ENCODE data around the gene CACNA1E.

CACNA1E gene

DNA sequence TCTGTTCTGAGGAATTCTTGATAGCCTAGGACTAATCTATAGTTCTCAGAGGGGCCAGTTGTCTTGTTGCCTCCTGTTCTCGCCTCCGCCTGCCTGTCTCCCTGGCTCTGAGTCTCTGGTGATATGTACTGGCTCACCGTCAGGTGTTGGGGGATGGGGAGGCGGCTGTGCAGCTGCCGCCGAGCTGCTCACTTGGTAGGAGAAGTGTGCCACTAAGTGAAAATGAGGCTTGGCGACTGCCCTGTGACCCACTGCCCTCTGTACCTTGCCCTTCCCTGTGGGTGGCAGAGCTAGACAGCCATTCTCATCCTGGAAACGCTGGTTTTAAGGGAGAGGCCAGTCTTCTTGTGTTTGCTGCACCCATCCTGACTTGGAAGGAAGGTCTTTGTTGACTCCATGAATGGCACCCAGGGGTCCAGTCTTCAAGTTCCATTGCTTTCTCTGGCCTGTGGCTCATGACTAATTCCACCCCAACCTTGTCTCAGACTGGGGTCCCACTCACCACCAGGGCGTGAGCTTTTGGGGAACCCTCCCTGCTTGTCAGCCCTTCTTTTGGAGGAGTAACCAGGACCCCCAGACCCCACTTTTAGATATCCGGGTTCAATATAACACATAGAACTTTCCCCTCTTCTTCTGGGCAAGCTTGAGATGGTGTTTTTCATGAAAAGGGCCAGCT, 120.6 kb downstream of the CACNA1E start:
- no peak overlapping the region for H3K9ac ChIP-seq (ENCODE audit: low read length)
- no peaks in the 10 kb centered on the region for H3K4me1 ChIP-seq (ENCODE audit: control insufficient read depth, insufficient read depth, low read length)
- no peaks in the 10 kb centered on the region for H3K36me3 ChIP-seq (ENCODE audit: control insufficient read depth, insufficient read depth, low read length)
- no peak overlapping the region for H3K27ac ChIP-seq (ENCODE audit: low read depth, low read length)
- no peak overlapping the region for H3K4me3 ChIP-seq (ENCODE audit: low read length)
- no peaks in the 10 kb centered on the region for H3K27me3 ChIP-seq (ENCODE audit: control insufficient read depth, insufficient read depth, low read length)

DNA sequence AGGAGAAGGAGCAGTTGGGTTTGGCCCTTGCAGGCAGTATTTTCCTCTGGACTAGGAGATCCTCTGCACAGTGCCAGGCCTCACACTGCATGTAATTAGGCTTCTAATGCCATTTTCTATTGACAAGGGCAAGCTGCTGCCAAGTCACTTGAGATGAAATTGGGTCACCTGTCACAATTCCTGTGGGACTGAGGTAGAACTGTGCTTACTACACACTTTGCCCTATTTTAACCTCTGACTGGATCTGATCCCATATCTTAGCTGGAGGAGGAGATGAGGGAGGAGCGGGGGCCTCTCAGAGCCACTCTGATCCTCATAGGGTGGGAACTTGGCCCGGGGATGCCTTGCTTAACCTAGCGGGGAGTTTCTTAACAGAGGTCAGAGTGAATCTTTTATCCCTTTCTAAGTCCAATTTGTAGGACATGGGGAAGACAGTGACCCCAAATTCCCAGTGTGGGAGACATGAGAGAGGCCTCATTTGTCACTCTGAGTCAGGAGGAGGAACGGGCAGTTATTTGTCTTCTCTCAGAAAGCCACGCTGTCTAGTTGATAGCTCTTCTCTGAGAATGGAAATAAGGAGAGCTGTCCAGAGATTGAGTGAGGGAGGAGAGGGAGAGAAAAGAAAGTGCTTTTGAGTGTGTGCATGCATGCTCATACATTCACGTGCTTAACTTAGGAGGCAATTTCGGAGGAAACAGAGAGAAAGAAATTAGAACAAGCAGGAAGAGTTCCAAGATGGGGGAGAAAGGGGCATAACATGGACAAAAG, 121.3 kb downstream of the CACNA1E start:
- no peak overlapping the region for H3K27ac ChIP-seq (ENCODE audit: low read depth, low read length)
- no peaks in the 10 kb centered on the region for H3K27me3 ChIP-seq (ENCODE audit: control insufficient read depth, insufficient read depth, low read length)
- H3K4me1 ChIP-seq (ENCODE audit: control insufficient read depth, insufficient read depth, low read length): no peaks in the 10 kb centered on the region
- no peaks in the 10 kb centered on the region for H3K36me3 ChIP-seq (ENCODE audit: control insufficient read depth, insufficient read depth, low read length)
- H3K9ac ChIP-seq (ENCODE audit: low read length): no peak overlapping the region
- H3K4me3 ChIP-seq (ENCODE audit: low read length): no peak overlapping the region

DNA sequence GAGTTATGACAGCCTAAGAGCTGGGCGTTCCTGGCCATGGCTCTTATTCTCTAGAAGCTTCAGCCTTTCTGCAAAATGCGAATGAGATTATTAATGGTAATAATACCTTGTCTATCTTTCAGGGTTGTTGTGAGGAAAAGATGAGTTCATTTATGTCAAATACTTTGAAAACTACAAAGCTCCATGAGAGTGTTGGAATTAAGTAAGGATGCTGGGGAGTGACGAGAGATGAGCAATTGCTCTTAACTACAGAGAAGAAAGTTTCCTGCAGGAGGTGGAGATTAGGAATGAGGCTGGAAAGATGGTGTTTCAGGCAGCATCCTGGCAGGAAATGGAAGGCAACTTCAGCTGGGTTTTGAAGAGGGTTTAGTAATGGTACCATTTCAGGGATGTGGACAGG, 124.2 kb downstream of the CACNA1E start:
- Histone ChIP-seq H3K36me3 (ENCODE audit: control insufficient read depth, insufficient read depth, low read length) (no peaks in the 10 kb centered on the region), H3K4me1 (ENCODE audit: control insufficient read depth, insufficient read depth, low read length) (no peaks in the 10 kb centered on the region), H3K27ac (ENCODE audit: low read depth, low read length) (no peak overlapping the region), H3K27me3 (ENCODE audit: control insufficient read depth, insufficient read depth, low read length) (no peaks in the 10 kb centered on the region), H3K9ac (ENCODE audit: low read length) (no peak overlapping the region), H3K4me3 (ENCODE audit: low read length) (no peak overlapping the region)

DNA sequence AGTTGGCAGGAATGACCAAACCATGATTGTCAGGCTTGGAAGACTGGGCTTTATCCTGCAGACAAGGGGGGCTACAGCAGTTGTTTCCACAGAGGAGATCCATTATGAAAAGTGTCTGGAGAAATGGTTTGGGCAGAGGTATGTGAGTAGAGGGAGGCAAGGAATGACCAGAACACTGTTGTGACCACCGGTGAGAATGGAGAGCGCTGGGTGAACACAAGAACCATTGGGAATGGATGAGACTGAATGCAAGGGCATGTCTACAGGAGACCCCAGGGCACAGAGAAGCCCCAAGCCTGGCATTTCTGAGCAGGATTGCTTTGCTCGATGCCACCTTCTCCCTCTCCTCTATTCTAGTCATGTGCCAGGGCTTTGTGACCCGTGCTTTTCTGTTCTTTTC, 125.1 kb downstream of the CACNA1E start:
- Histone ChIP-seq H3K4me3 (ENCODE audit: low read length) (no peak overlapping the region), H3K27me3 (ENCODE audit: control insufficient read depth, insufficient read depth, low read length) (no peaks in the 10 kb centered on the region), H3K27ac (ENCODE audit: low read depth, low read length) (no peak overlapping the region), H3K4me1 (ENCODE audit: control insufficient read depth, insufficient read depth, low read length) (no peaks in the 10 kb centered on the region), H3K36me3 (ENCODE audit: control insufficient read depth, insufficient read depth, low read length) (no peaks in the 10 kb centered on the region), H3K9ac (ENCODE audit: low read length) (no peak overlapping the region)

DNA sequence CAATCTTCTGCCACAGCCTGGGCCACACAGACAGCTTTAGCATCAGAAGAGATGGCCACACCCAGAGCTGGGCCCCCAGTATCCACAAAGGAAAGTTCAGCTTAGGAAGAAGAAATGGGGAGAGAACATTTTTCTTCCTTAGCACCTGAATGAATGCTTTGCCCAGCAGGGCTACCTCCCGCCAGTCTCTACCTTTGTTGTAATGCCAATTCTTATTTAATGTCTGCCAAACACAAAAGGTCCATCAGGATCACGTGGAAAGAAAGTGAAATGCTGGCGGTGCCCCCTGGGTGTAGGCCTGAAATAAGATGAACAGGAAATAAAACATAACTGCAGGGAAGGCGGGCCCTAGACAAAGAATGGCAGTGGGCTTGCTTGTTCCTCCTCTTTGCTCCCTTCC, 125.6 kb downstream of the CACNA1E start:
- Histone ChIP-seq H3K4me3 (ENCODE audit: low read length) (no peak overlapping the region), H3K4me1 (ENCODE audit: control insufficient read depth, insufficient read depth, low read length) (no peaks in the 10 kb centered on the region), H3K9ac (ENCODE audit: low read length) (no peak overlapping the region), H3K36me3 (ENCODE audit: control insufficient read depth, insufficient read depth, low read length) (no peaks in the 10 kb centered on the region), H3K27me3 (ENCODE audit: control insufficient read depth, insufficient read depth, low read length) (no peaks in the 10 kb centered on the region), H3K27ac (ENCODE audit: low read depth, low read length) (no peak overlapping the region)

DNA sequence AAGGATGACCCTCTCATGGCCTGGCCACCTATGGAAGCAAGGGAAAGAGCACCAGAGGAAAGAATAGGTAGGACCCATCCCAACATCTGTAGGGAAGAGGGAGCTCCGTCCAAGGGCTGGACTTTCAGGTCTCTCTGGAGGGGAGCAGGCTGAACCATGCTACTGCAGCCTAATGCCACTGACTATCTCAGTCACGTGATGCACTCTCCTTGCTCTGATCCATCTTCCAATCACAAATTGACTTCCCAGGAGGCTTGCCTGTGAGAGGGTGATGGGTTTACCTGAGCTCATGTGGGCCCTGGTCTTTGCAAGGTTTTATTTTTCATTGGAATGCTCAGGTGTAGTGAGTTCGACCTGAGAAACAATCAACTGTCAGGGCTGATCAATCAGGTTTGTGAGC, 128.8 kb downstream of the CACNA1E start:
- Histone ChIP-seq H3K9ac (ENCODE audit: low read length) (no peak overlapping the region), H3K27ac (ENCODE audit: low read depth, low read length) (no peak overlapping the region), H3K27me3 (ENCODE audit: control insufficient read depth, insufficient read depth, low read length) (no peaks in the 10 kb centered on the region), H3K4me3 (ENCODE audit: low read length) (no peak overlapping the region), H3K36me3 (ENCODE audit: control insufficient read depth, insufficient read depth, low read length) (no peaks in the 10 kb centered on the region), H3K4me1 (ENCODE audit: control insufficient read depth, insufficient read depth, low read length) (no peaks in the 10 kb centered on the region)

DNA sequence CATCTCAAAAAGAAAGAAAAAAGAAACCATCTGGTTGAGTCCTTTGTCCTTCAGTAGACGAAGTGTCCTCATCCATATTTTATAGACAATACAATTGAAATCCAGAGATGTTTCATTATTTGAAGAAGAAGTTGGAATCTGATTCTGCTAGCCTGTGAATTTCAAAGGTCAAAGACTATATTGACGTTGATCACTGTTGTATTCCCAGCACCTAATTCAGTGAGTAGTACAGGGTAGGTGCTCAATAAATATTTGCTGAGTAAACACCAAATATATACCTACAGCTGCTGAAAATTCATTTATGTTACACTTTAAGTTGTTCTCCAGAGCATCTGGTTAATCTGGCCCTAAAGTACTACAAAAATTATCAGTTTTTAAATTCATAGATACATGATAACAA, 135.2 kb downstream of the CACNA1E start:
- Histone ChIP-seq H3K27ac (ENCODE audit: low read depth, low read length) (no peak overlapping the region), H3K4me3 (ENCODE audit: low read length) (no peak overlapping the region), H3K4me1 (ENCODE audit: control insufficient read depth, insufficient read depth, low read length) (no peaks in the 10 kb centered on the region), H3K27me3 (ENCODE audit: control insufficient read depth, insufficient read depth, low read length) (no peaks in the 10 kb centered on the region), H3K36me3 (ENCODE audit: control insufficient read depth, insufficient read depth, low read length) (no peaks in the 10 kb centered on the region), H3K9ac (ENCODE audit: low read length) (no peak overlapping the region)

DNA sequence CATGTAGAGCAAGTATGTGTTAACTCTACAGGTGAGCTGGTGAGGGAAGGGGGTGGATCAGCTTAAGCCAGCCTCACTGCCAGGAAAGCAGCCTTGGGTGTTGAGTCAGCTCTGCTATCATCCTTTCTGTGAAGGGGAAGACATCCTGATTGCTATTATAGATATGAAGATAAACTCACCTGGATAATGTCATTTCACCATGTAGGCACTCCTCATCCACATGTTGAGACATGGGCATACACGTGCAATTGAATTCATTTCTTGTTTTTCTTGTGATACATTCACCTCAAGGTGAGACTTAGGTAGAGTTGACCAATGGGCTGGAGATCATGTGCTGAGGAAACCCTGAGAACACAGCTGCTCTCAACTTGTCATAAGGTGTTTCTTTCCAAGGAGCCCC, 136.9 kb downstream of the CACNA1E start:
- no peak overlapping the region for H3K4me3 ChIP-seq (ENCODE audit: low read length)
- H3K4me1 ChIP-seq (ENCODE audit: control insufficient read depth, insufficient read depth, low read length): no peaks in the 10 kb centered on the region
- H3K27ac ChIP-seq (ENCODE audit: low read depth, low read length): no peak overlapping the region
- H3K36me3 ChIP-seq (ENCODE audit: control insufficient read depth, insufficient read depth, low read length): no peaks in the 10 kb centered on the region
- no peaks in the 10 kb centered on the region for H3K27me3 ChIP-seq (ENCODE audit: control insufficient read depth, insufficient read depth, low read length)
- H3K9ac ChIP-seq (ENCODE audit: low read length): no peak overlapping the region

DNA sequence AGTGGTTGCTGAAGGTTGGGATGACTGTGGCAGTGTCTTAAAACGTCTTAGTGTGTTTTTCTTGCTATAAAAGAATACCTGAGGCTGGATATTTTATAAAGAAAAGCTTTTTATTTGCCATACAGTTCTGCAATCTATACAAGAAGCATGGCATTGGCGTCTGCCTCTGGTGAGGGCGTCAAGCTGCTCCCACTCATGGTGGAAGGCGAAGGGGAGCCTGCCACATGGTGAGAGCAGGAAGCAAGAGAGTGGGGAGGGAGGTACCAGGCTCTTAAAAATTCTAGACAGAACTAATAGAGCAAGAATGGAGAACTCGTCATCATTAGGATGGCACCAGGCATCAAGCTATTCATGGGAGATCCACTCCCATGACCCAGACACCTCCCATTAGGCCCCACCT, 140.5 kb downstream of the CACNA1E start:
- Histone ChIP-seq H3K4me1 (ENCODE audit: control insufficient read depth, insufficient read depth, low read length) (no peaks in the 10 kb centered on the region), H3K9ac (ENCODE audit: low read length) (no peak overlapping the region), H3K27me3 (ENCODE audit: control insufficient read depth, insufficient read depth, low read length) (no peaks in the 10 kb centered on the region), H3K4me3 (ENCODE audit: low read length) (no peak overlapping the region), H3K27ac (ENCODE audit: low read depth, low read length) (no peak overlapping the region), H3K36me3 (ENCODE audit: control insufficient read depth, insufficient read depth, low read length) (no peaks in the 10 kb centered on the region)

DNA sequence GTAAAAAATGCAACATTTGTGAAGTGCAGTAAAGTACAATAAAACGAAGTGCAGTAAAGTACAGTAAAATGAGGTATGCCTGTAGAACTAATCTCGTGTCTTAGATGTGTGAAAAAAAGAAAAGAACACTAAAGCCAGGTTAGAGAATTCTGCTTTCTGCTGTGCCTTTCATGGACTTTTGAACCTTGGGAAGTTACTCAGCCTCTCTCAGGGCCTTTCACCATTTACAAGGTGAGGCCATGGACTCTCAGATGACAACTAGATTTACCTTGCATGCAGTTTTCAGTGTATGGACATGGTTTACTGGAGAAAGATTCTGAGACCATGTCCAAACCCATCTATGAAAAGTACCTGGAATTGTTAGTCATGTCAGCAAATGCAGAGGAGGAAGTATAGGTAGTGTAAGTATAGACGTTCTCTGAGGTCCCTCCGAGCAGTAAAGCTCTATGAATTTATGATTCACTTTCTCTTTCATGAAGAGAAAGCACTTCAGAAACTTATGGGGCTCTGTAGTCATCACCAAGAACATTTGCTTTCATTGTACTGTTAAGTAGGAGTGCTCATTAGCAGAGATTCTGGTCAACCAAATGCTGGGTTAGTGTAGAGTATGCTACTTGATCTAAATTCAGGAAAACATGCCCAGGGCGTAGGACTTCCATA, 143.1 kb downstream of the CACNA1E start:
- H3K9ac ChIP-seq (ENCODE audit: low read length): no peak overlapping the region
- no peaks in the 10 kb centered on the region for H3K4me1 ChIP-seq (ENCODE audit: control insufficient read depth, insufficient read depth, low read length)
- no peak overlapping the region for H3K4me3 ChIP-seq (ENCODE audit: low read length)
- H3K27ac ChIP-seq (ENCODE audit: low read depth, low read length): no peak overlapping the region
- H3K27me3 ChIP-seq (ENCODE audit: control insufficient read depth, insufficient read depth, low read length): no peaks in the 10 kb centered on the region
- no peaks in the 10 kb centered on the region for H3K36me3 ChIP-seq (ENCODE audit: control insufficient read depth, insufficient read depth, low read length)

DNA sequence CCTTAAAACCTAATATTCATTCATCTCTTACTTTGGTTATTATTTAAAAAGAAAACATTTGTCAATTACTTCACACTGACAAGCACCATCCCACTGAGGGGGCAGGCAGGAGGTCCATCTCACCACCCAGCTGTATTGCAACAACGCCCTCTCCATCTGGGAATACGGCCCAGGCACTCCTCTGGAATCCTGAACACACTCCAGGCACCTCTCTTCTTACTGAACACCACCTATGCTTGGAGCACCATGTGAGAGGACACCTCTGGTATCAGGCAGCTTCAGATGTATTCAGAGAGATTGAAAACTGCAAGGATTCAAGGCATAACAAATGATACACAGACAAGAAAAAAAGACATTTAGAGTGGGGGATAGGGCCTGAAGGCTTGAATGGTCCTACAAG, 147.1 kb downstream of the CACNA1E start:
- Histone ChIP-seq H3K36me3 (ENCODE audit: control insufficient read depth, insufficient read depth, low read length) (no peaks in the 10 kb centered on the region), H3K4me3 (ENCODE audit: low read length) (no peak overlapping the region), H3K27ac (ENCODE audit: low read depth, low read length) (no peak overlapping the region), H3K27me3 (ENCODE audit: control insufficient read depth, insufficient read depth, low read length) (no peaks in the 10 kb centered on the region), H3K4me1 (ENCODE audit: control insufficient read depth, insufficient read depth, low read length) (no peaks in the 10 kb centered on the region), H3K9ac (ENCODE audit: low read length) (no peak overlapping the region)

DNA sequence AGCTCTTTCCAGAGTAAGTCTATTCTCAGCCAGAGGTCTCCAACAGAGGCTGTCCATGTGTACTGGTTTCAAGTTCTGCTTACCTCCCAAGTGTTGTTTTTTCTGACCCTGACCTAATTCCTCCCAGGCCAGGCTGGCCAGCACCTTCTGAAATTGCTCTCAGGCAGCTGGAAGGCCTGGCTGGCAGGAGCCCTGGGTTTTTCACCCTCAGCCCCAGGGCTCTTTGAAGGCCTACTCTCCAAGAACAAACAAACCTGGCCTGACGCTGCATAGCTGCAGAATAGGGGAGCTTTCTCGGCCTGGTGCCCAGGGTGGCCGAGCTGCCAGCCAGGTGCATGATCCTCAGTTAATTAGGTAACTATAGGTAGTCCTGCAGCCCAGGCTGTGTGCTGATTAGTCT, 147.5 kb downstream of the CACNA1E start:
- no peaks in the 10 kb centered on the region for H3K4me1 ChIP-seq (ENCODE audit: control insufficient read depth, insufficient read depth, low read length)
- H3K27ac ChIP-seq (ENCODE audit: low read depth, low read length): no peak overlapping the region
- no peaks in the 10 kb centered on the region for H3K27me3 ChIP-seq (ENCODE audit: control insufficient read depth, insufficient read depth, low read length)
- no peak overlapping the region for H3K4me3 ChIP-seq (ENCODE audit: low read length)
- no peak overlapping the region for H3K9ac ChIP-seq (ENCODE audit: low read length)
- no peaks in the 10 kb centered on the region for H3K36me3 ChIP-seq (ENCODE audit: control insufficient read depth, insufficient read depth, low read length)
